WTC11 (cell line): ENCODE results near the gene TRIM41. TPM values are rescaled to one million over a fixed set of nuclear protein-coding genes. Genes with fewer than 3 reads are reported as not detected.
A peak's percentile ranks its signal among the peaks of the same experiment; 100 is the strongest.

ENCODE experiments used
- ATAC-seq: fragments of 200-7000 bp; cut with Tn5 transposase; 2 replicates; pipeline ENCODE4 v1.10.0; 2021; ENCODE audit warnings: mild to moderate bottlenecking, moderate library complexity
- CTCF ChIA-PET: fragments of 300-600 bp; sonication (Branson Sonifier 250); formaldehyde crosslinking; loops from one replicate; lab custom pipeline; 2021; ENCODE audit warnings: antibody characterized with exemption; lab: Charles Lee
- POLR2A ChIA-PET: fragments of 350-600 bp; sonication (Branson Sonifier 250); formaldehyde crosslinking; loops from one replicate; lab custom pipeline; 2021; ENCODE audit warnings: antibody characterized with exemption; lab: Charles Lee
- DNase-seq: peaks from one replicate; pipeline ENCODE4 v3.0.0; 2021; ENCODE audit warnings: low spot score
- H3K27ac Mint-ChIP-seq: 2 replicates; pipeline ENCODE4 v1.8.0; 2021; ENCODE audit warnings: mixed read lengths
- H3K27me3 Mint-ChIP-seq: 2 replicates; pipeline ENCODE4 v1.8.0; 2021; ENCODE audit warnings: low read depth, mild to moderate bottlenecking, moderate library complexity, mixed read lengths
- H3K36me3 Mint-ChIP-seq: 2 replicates; pipeline ENCODE4 v1.8.0; 2021; ENCODE audit warnings: mixed read lengths
- H3K4me1 Mint-ChIP-seq: 2 replicates; pipeline ENCODE4 v1.8.0; 2022; ENCODE audit warnings: mixed read lengths
- H3K4me3 Mint-ChIP-seq: 2 replicates; pipeline ENCODE4 v1.8.0; 2021; ENCODE audit warnings: mild to moderate bottlenecking, moderate library complexity, mixed read lengths
- H3K9me3 Mint-ChIP-seq: 2 replicates; pipeline ENCODE4 v1.8.0; 2021; ENCODE audit warnings: mixed read lengths
- ATF1 ChIP-seq: sonication (generic); formaldehyde crosslinking; IDR thresholded peaks from 2 replicates; pipeline ENCODE4 v1.8.1; 2023; ENCODE audit warnings: mild to moderate bottlenecking, moderate library complexity, missing genetic modification reagents
- EMX1 ChIP-seq: fragments of 250-450 bp; sonication (Bioruptor Pico); IDR thresholded peaks from 2 replicates; pipeline ENCODE4 v1.8.0; 2021; ENCODE audit warnings: mild to moderate bottlenecking
- ETV6 ChIP-seq: sonication (generic); formaldehyde crosslinking; IDR thresholded peaks from 2 replicates; pipeline ENCODE4 v1.8.1; 2022; ENCODE audit warnings: mild to moderate bottlenecking, missing genetic modification reagents
- FOXK1 ChIP-seq: sonication (generic); formaldehyde crosslinking; IDR thresholded peaks from 2 replicates; pipeline ENCODE4 v1.8.0; 2022; ENCODE audit warnings: mild to moderate bottlenecking, moderate library complexity, missing genetic modification reagents
- FOXP1 ChIP-seq: sonication (generic); formaldehyde crosslinking; IDR thresholded peaks from 2 replicates; pipeline ENCODE4 v1.8.0; 2022; ENCODE audit warnings: missing genetic modification reagents, mild to moderate bottlenecking, moderate library complexity, borderline replicate concordance
- GTF2I ChIP-seq: fragments of 250-450 bp; sonication (Bioruptor Pico); conservative IDR thresholded peaks from 2 replicates; pipeline ENCODE4 v1.4.0; 2021; ENCODE audit warnings: mild to moderate bottlenecking
- JAZF1 ChIP-seq: fragments of 250-450 bp; sonication (Bioruptor Pico); IDR thresholded peaks from 2 replicates; pipeline ENCODE4 v1.9.0; 2021; ENCODE audit warnings: moderate library complexity, mild to moderate bottlenecking, inconsistent platforms
- JUN ChIP-seq: sonication (generic); formaldehyde crosslinking; IDR thresholded peaks from 2 replicates; pipeline ENCODE4 v1.8.0; 2023; ENCODE audit warnings: mild to moderate bottlenecking, missing genetic modification reagents
- NFE2L1 ChIP-seq: sonication (generic); formaldehyde crosslinking; IDR thresholded peaks from 2 replicates; pipeline ENCODE4 v1.8.1; 2023; ENCODE audit warnings: missing genetic modification reagents
- PRRX2 ChIP-seq: fragments of 250-450 bp; sonication (Bioruptor Pico); IDR thresholded peaks from 2 replicates; pipeline ENCODE4 v1.8.0; 2021; ENCODE audit warnings: mild to moderate bottlenecking
- SP1 ChIP-seq: sonication (generic); formaldehyde crosslinking; conservative IDR thresholded peaks from 2 replicates; pipeline ENCODE4 v1.8.1; 2022; ENCODE audit warnings: missing genetic modification reagents
- ZNF671 ChIP-seq: fragments of 250-450 bp; sonication (Bioruptor Pico); IDR thresholded peaks from 2 replicates; pipeline ENCODE4 v1.8.0; 2021; ENCODE audit warnings: mild to moderate bottlenecking
- total RNA-seq: library from RNA; stranded (reverse); gene quantifications from 3 replicates; pipeline ENCODE4 v1.2.3, GENCODE V29; 2021
- TF ChIP-seq, protein P1 (sequence below): sonication (generic); formaldehyde crosslinking; IDR thresholded peaks from 2 replicates; pipeline ENCODE4 v1.8.0; 2023; ENCODE audit warnings: missing genetic modification reagents, mild to moderate bottlenecking, borderline replicate concordance
- TF ChIP-seq, protein P2 (sequence below): sonication (generic); formaldehyde crosslinking; IDR thresholded peaks from 2 replicates; pipeline ENCODE4 v1.8.0; 2022; ENCODE audit warnings: mild to moderate bottlenecking, missing genetic modification reagents
- TF ChIP-seq, protein P3 (sequence below): sonication (generic); formaldehyde crosslinking; IDR thresholded peaks from 2 replicates; pipeline ENCODE4 v1.8.1; 2023; ENCODE audit warnings: mild to moderate bottlenecking, moderate library complexity, missing genetic modification reagents
- TF ChIP-seq, protein P4 (sequence below): sonication (generic); formaldehyde crosslinking; IDR thresholded peaks from 2 replicates; pipeline ENCODE4 v1.8.0; 2022; ENCODE audit warnings: mild to moderate bottlenecking, missing genetic modification reagents
- TF ChIP-seq, protein P5 (sequence below): sonication (generic); formaldehyde crosslinking; IDR thresholded peaks from 2 replicates; pipeline ENCODE4 v1.8.0; 2023; ENCODE audit warnings: missing genetic modification reagents
- TF ChIP-seq, protein P6 (sequence below): fragments of 250-450 bp; sonication (Bioruptor Pico); IDR thresholded peaks from 2 replicates; pipeline ENCODE4 v1.9.0; 2021; ENCODE audit warnings: mild to moderate bottlenecking
- TF ChIP-seq, protein P7 (sequence below): fragments of 200-600 bp; IDR thresholded peaks from 2 replicates; pipeline ENCODE4 v1.8.0; 2022; ENCODE audit warnings: antibody characterized with exemption
- TF ChIP-seq, protein P8 (sequence below): fragments of 250-450 bp; sonication (Bioruptor Pico); conservative IDR thresholded peaks from 2 replicates; pipeline ENCODE4 v1.9.0; 2021; ENCODE audit warnings: mild to moderate bottlenecking

The TRIM41 gene
- total RNA-seq, 1 experiment from 2014 or later, result 33.5 TPM

DNA sequence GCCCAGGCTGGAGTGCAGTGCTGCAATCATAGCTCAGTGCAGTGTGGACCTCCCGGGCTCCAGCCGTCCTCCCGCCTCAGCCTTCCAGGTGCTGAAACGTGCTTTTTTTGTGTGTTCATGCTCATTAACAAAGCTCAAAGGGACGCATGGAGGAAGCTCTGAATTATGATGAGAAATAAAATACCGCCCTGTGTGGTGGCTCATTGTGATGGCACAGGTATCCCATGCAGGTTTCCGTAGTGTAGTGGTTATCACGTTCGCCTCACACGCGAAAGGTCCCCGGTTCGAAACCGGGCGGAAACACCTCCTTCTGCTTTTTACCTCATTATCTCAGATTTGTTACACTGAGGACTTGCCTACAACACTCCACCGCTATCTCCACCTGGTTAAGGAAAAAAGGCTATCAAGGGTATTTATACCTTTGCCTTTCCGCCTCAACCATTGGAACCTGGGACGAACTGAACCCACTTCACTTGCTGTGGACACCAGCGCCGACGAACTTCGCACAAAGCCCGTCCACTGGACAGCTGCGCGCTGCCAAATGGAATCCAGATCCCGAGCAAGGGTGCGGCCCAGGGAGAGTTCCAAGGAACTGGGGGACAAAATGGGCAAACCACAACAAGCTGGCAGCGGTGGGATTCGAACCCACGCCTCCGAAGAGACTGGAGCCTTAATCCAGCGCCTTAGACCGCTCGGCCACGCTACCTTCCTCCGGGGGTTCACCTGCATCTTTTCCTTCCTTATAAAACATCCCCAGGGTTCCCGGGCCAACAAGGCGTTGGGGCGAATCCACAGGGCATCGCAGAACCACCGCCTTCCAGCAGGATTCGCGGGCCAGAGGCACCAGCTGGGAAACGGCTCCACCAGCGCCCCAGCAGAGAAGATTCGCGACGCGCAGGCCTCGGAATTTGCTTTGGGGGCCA lies 49.4 kb upstream of the TRIM41 start:
- peaks cover 62% of the 10 kb centered on the region for H3K27me3 Mint-ChIP-seq
- peaks cover 19% of the 10 kb centered on the region for H3K4me1 Mint-ChIP-seq
- peaks cover 3% of the 10 kb centered on the region; the same call in 1 of the 2 replicates for H3K9me3 Mint-ChIP-seq
- H3K27ac Mint-ChIP-seq, result peak overlapping the region; percentile 61
- H3K4me3 Mint-ChIP-seq, result peak overlapping the region; percentile 86
- ChIA-PET CTCF (interaction anchor here (0.7 to 5.6 kb wide), 6 partner anchors 11 to 384 kb away, joined by 3 to 44 read pairs (median 4); no protein-coding TSS in a partner anchor), POLR2A (interaction anchor here (0.9 kb wide), 1 partner anchor 11 kb away, joined by 3 read pairs; no protein-coding TSS in a partner anchor)
- no peaks in the 10 kb centered on the region for H3K36me3 Mint-ChIP-seq
- peak; percentile 92 for DNase-seq
- peak; percentile 81 for ATAC-seq
- peak; percentile 58 for TF ChIP-seq SP1 (CRISPR knock-in tag)
- TF ChIP-seq, protein P1, sequence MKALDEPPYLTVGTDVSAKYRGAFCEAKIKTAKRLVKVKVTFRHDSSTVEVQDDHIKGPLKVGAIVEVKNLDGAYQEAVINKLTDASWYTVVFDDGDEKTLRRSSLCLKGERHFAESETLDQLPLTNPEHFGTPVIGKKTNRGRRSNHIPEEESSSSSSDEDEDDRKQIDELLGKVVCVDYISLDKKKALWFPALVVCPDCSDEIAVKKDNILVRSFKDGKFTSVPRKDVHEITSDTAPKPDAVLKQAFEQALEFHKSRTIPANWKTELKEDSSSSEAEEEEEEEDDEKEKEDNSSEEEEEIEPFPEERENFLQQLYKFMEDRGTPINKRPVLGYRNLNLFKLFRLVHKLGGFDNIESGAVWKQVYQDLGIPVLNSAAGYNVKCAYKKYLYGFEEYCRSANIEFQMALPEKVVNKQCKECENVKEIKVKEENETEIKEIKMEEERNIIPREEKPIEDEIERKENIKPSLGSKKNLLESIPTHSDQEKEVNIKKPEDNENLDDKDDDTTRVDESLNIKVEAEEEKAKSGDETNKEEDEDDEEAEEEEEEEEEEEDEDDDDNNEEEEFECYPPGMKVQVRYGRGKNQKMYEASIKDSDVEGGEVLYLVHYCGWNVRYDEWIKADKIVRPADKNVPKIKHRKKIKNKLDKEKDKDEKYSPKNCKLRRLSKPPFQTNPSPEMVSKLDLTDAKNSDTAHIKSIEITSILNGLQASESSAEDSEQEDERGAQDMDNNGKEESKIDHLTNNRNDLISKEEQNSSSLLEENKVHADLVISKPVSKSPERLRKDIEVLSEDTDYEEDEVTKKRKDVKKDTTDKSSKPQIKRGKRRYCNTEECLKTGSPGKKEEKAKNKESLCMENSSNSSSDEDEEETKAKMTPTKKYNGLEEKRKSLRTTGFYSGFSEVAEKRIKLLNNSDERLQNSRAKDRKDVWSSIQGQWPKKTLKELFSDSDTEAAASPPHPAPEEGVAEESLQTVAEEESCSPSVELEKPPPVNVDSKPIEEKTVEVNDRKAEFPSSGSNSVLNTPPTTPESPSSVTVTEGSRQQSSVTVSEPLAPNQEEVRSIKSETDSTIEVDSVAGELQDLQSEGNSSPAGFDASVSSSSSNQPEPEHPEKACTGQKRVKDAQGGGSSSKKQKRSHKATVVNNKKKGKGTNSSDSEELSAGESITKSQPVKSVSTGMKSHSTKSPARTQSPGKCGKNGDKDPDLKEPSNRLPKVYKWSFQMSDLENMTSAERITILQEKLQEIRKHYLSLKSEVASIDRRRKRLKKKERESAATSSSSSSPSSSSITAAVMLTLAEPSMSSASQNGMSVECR, result peak; percentile 10; the same call in 1 of the 2 replicates
- TF ChIP-seq ETV6 (CRISPR knock-in tag), result no peak
- peak; percentile 80; the same call in 1 of the 2 replicates for TF ChIP-seq EMX1
- TF ChIP-seq JAZF1, result no peak
- no peak for TF ChIP-seq ATF1 (CRISPR knock-in tag)
- TF ChIP-seq, protein P2, sequence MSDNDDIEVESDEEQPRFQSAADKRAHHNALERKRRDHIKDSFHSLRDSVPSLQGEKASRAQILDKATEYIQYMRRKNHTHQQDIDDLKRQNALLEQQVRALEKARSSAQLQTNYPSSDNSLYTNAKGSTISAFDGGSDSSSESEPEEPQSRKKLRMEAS, result peak; percentile 45; the same call in 1 of the 2 replicates
- 0 out of 2 replicates have a peak, but pooled peaks have one; percentile 41 for TF ChIP-seq FOXK1 (CRISPR knock-in tag)
- TF ChIP-seq, protein P3, sequence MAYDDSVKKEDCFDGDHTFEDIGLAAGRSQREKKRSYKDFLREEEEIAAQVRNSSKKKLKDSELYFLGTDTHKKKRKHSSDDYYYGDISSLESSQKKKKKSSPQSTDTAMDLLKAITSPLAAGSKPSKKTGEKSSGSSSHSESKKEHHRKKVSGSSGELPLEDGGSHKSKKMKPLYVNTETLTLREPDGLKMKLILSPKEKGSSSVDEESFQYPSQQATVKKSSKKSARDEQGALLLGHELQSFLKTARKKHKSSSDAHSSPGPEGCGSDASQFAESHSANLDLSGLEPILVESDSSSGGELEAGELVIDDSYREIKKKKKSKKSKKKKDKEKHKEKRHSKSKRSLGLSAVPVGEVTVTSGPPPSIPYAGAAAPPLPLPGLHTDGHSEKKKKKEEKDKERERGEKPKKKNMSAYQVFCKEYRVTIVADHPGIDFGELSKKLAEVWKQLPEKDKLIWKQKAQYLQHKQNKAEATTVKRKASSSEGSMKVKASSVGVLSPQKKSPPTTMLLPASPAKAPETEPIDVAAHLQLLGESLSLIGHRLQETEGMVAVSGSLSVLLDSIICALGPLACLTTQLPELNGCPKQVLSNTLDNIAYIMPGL, result peak; percentile 96
- TF ChIP-seq GTF2I, result peak; percentile 67
- 0 out of 2 replicates have a peak, but pooled peaks have one; percentile 20 for TF ChIP-seq ZNF671 (CRISPR knock-in tag)
- TF ChIP-seq, protein P4, sequence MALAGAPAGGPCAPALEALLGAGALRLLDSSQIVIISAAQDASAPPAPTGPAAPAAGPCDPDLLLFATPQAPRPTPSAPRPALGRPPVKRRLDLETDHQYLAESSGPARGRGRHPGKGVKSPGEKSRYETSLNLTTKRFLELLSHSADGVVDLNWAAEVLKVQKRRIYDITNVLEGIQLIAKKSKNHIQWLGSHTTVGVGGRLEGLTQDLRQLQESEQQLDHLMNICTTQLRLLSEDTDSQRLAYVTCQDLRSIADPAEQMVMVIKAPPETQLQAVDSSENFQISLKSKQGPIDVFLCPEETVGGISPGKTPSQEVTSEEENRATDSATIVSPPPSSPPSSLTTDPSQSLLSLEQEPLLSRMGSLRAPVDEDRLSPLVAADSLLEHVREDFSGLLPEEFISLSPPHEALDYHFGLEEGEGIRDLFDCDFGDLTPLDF (CRISPR knock-in tag), result no peak
- TF ChIP-seq, protein P5, sequence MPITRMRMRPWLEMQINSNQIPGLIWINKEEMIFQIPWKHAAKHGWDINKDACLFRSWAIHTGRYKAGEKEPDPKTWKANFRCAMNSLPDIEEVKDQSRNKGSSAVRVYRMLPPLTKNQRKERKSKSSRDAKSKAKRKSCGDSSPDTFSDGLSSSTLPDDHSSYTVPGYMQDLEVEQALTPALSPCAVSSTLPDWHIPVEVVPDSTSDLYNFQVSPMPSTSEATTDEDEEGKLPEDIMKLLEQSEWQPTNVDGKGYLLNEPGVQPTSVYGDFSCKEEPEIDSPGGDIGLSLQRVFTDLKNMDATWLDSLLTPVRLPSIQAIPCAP, result no peak
- TF ChIP-seq, protein P6, sequence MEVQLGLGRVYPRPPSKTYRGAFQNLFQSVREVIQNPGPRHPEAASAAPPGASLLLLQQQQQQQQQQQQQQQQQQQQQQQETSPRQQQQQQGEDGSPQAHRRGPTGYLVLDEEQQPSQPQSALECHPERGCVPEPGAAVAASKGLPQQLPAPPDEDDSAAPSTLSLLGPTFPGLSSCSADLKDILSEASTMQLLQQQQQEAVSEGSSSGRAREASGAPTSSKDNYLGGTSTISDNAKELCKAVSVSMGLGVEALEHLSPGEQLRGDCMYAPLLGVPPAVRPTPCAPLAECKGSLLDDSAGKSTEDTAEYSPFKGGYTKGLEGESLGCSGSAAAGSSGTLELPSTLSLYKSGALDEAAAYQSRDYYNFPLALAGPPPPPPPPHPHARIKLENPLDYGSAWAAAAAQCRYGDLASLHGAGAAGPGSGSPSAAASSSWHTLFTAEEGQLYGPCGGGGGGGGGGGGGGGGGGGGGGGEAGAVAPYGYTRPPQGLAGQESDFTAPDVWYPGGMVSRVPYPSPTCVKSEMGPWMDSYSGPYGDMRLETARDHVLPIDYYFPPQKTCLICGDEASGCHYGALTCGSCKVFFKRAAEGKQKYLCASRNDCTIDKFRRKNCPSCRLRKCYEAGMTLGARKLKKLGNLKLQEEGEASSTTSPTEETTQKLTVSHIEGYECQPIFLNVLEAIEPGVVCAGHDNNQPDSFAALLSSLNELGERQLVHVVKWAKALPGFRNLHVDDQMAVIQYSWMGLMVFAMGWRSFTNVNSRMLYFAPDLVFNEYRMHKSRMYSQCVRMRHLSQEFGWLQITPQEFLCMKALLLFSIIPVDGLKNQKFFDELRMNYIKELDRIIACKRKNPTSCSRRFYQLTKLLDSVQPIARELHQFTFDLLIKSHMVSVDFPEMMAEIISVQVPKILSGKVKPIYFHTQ (CRISPR knock-in tag), result peak; percentile 63; the same call in 1 of the 2 replicates
- peak; percentile 57 for TF ChIP-seq PRRX2
- TF ChIP-seq FOXP1, result peak; percentile 39
- TF ChIP-seq, protein P7, sequence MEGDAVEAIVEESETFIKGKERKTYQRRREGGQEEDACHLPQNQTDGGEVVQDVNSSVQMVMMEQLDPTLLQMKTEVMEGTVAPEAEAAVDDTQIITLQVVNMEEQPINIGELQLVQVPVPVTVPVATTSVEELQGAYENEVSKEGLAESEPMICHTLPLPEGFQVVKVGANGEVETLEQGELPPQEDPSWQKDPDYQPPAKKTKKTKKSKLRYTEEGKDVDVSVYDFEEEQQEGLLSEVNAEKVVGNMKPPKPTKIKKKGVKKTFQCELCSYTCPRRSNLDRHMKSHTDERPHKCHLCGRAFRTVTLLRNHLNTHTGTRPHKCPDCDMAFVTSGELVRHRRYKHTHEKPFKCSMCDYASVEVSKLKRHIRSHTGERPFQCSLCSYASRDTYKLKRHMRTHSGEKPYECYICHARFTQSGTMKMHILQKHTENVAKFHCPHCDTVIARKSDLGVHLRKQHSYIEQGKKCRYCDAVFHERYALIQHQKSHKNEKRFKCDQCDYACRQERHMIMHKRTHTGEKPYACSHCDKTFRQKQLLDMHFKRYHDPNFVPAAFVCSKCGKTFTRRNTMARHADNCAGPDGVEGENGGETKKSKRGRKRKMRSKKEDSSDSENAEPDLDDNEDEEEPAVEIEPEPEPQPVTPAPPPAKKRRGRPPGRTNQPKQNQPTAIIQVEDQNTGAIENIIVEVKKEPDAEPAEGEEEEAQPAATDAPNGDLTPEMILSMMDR, result no peak
- TF ChIP-seq JUN, result 0 out of 2 replicates have a peak, but pooled peaks have one; percentile 30
- peak; percentile 24; the same call in 1 of the 2 replicates for TF ChIP-seq NFE2L1 (CRISPR knock-in tag)
- TF ChIP-seq, protein P8, sequence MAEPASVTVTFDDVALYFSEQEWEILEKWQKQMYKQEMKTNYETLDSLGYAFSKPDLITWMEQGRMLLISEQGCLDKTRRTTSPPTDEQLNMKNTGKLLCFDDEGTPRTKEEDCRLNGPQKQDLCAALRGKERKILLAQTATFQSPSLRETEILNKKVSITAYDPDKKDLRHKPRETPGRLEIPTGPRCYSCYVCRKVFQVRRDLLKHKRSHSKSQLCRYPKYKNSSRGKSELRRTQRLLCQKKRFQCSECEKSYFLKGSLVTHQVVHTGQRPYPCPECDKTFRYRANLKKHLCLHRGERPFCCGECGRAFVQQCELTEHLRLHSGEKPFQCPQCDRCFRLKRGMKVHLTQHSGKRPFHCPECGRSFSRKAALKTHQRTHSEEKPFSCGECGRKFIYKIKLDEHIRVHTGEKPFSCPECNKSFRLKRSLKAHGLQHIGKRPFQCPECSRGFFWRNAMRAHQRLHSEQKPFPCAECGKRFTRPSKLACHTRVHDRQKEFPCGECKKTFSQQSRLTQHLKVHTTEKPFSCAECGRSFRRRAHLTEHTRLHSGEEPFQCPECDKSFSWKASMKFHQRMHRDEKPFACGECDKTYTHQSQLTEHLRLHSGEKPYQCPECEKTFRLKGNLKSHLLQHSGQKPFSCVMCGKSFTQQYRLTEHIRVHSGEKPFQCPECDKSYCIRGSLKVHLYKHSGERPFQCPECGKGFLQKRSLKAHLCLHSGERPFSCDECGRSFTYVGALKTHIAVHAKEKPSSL (CRISPR knock-in tag), result 0 out of 2 replicates have a peak, but pooled peaks have one; percentile 56
